ENCODE results near the gene ANXA11.

Gene ANXA11

DNA sequence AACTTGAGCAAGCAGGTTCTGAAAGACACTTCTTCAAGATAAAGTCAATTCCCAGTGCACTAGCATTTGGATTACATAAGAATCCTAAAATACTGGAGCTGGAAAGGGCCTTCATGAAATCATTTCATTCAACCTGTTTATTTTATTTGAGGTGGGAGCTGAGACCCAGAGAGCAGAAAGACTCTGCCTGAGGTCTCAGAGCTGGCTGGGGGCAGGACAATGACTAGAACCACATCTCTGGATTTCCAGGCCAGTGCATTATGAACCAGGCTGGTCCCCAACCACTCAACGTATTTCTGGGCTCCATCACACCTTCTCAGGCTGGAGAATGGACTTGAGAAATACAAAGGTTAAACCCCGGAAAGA is 8.4 kb downstream of the ANXA11 start:
- DNase-seq (ENCODE audit: low read depth) = no peak
- H3K4me3 ChIP-seq (ENCODE audit: low read depth, low read length) = no peak overlapping the region
- TF ChIP-seq MYC (IDR thresholded peaks at IDR 0.05; ENCODE audit: low read depth, low read length) (no peak), MAX (IDR thresholded peaks at IDR 0.05; ENCODE audit: low read depth, low read length) (no peak), POLR2A (IDR thresholded peaks at IDR 0.05; ENCODE audit: extremely low read depth, insufficient read length) (no peak)
- TF ChIP-seq, protein P1, sequence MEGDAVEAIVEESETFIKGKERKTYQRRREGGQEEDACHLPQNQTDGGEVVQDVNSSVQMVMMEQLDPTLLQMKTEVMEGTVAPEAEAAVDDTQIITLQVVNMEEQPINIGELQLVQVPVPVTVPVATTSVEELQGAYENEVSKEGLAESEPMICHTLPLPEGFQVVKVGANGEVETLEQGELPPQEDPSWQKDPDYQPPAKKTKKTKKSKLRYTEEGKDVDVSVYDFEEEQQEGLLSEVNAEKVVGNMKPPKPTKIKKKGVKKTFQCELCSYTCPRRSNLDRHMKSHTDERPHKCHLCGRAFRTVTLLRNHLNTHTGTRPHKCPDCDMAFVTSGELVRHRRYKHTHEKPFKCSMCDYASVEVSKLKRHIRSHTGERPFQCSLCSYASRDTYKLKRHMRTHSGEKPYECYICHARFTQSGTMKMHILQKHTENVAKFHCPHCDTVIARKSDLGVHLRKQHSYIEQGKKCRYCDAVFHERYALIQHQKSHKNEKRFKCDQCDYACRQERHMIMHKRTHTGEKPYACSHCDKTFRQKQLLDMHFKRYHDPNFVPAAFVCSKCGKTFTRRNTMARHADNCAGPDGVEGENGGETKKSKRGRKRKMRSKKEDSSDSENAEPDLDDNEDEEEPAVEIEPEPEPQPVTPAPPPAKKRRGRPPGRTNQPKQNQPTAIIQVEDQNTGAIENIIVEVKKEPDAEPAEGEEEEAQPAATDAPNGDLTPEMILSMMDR (IDR thresholded peaks at IDR 0.05; ENCODE audit: low read depth, low read length) = no peak

- H3K4me3 ChIP-seq (ENCODE audit: low read depth, low read length) = no peak overlapping the region
- no peak for DNase-seq (ENCODE audit: low read depth)
- TF ChIP-seq, protein P1 (IDR thresholded peaks at IDR 0.05; ENCODE audit: low read depth, low read length) = no peak
- no peak for TF ChIP-seq MAX (IDR thresholded peaks at IDR 0.05; ENCODE audit: low read depth, low read length)
- no peak for TF ChIP-seq MYC (IDR thresholded peaks at IDR 0.05; ENCODE audit: low read depth, low read length)
- no peak for TF ChIP-seq POLR2A (IDR thresholded peaks at IDR 0.05; ENCODE audit: extremely low read depth, insufficient read length)
Observed at GRCh38 chr10:80196270-80196949, 8.9 kb downstream of the ANXA11 start.

DNA sequence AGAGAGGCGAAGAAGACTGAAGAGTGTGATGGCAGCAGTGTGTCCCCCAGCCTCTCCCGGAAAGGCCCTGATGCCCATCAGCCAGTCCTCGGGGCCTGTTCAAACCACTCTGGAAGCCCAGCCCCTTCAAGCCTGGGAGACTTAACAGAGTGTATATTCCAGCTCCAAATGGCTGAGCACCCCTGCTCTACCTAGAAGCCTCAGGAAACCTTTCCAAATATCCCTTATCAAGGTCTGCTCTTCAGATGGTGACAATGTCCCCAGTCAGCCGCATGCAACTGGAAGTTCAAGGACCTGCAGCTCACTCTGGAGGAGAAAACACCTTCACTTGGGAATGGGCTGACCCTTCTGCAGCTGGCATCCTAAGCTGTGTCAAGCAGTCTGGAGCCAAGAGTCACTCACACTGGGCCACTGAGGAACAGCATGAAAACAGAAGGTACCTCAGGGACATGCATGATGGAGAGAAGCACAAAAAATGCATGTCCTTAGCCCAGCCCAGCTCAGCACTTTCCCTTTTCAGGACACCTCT is 10.2 kb downstream of the ANXA11 start:
- no peak overlapping the region for H3K4me3 ChIP-seq (ENCODE audit: low read depth, low read length)
- DNase-seq (ENCODE audit: low read depth) = no peak
- TF ChIP-seq MAX (IDR thresholded peaks at IDR 0.05; ENCODE audit: low read depth, low read length) (no peak), POLR2A (IDR thresholded peaks at IDR 0.05; ENCODE audit: extremely low read depth, insufficient read length) (no peak), MYC (IDR thresholded peaks at IDR 0.05; ENCODE audit: low read depth, low read length) (no peak)
- TF ChIP-seq, protein P1 (IDR thresholded peaks at IDR 0.05; ENCODE audit: low read depth, low read length) = no peak

GRCh38 chr10:80194373-80195045 is 10.8 kb downstream of the ANXA11 start:
- DNase-seq (ENCODE audit: low read depth) = no peak
- TF ChIP-seq, protein P1 (IDR thresholded peaks at IDR 0.05; ENCODE audit: low read depth, low read length) = no peak
- TF ChIP-seq POLR2A (IDR thresholded peaks at IDR 0.05; ENCODE audit: extremely low read depth, insufficient read length) (no peak), MAX (IDR thresholded peaks at IDR 0.05; ENCODE audit: low read depth, low read length) (no peak)
- H3K4me3 ChIP-seq (ENCODE audit: low read depth, low read length) = no peak overlapping the region

DNA sequence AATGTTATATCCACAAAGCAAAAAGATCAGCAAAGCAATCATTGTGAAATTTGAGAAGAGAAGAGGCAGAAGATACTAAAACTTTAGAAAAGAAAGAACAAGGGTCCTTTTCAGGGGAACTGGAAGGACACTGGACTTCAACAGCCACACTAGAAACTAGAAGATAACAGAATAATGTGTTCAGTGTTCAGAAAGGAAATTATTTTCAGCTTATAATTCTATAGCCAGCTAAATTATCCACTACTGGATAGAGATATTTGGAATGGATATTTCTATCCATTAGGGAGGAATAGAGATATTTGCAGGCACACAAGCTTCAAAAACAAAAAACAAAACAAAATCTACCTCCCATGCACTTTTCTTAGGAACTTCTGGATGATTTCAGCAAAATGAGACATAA is 12.8 kb downstream of the ANXA11 start:
- no peak for DNase-seq (ENCODE audit: low read depth)
- no peak for TF ChIP-seq MYC (IDR thresholded peaks at IDR 0.05; ENCODE audit: low read depth, low read length)
- no peak for TF ChIP-seq POLR2A (IDR thresholded peaks at IDR 0.05; ENCODE audit: extremely low read depth, insufficient read length)
- TF ChIP-seq, protein P1 (IDR thresholded peaks at IDR 0.05; ENCODE audit: low read depth, low read length) = no peak
- no peak for TF ChIP-seq MAX (IDR thresholded peaks at IDR 0.05; ENCODE audit: low read depth, low read length)
- H3K4me3 ChIP-seq (ENCODE audit: low read depth, low read length) = no peak overlapping the region
